K562 (cell line): ENCODE data around the gene SPTBN4. TPM values are rescaled to one million over a fixed set of nuclear protein-coding genes. Genes with fewer than 3 reads are reported as not detected.
A peak's percentile ranks its signal among the peaks of the same experiment; 100 is the strongest.

Experiments
- HDAC3 ChIP-seq: fragments of 450-650 bp; IDR thresholded peaks from 2 replicates; pipeline ENCODE4 v1.6.1; 2018; ENCODE audit warnings: borderline replicate concordance, mild to moderate bottlenecking, moderate library complexity; ENCODE audit not compliant: partially characterized antibody
- JUND ChIP-seq, 2 experiments: IDR thresholded peaks; 2 replicates in 1 of 2; 3 replicates in 1 of 2; pipeline ENCODE4 v1.6.1; 2011; ENCODE audit warnings: borderline replicate concordance in 2 of 2, low read depth in 2 of 2, low read length in 2 of 2, improper control_type of control experiment in 1 of 2, missing biosample characterization in 1 of 2, missing genetic modification characterization in 1 of 2, missing genetic modification reagents in 1 of 2
- NR3C1 ChIP-seq: sonication (generic); formaldehyde crosslinking; IDR thresholded peaks from 2 replicates; pipeline ENCODE4 v1.8.1; 2022; ENCODE audit warnings: missing genetic modification reagents
- PML ChIP-seq: IDR thresholded peaks from 2 replicates; pipeline ENCODE4 v1.6.1; 2012; ENCODE audit warnings: low read length, inconsistent platforms
- RBM15 ChIP-seq: fragments of 200-400 bp; formaldehyde crosslinking; IDR thresholded peaks from 2 replicates; pipeline ENCODE4 v1.6.1; 2018; ENCODE audit warnings: mild to moderate bottlenecking, low read length, moderate library complexity; ENCODE audit not compliant: insufficient read depth
- SAP30 ChIP-seq: fragments of 200-600 bp; sonication (generic); IDR thresholded peaks from 2 replicates; pipeline ENCODE4 v1.6.1; 2012; ENCODE audit warnings: borderline replicate concordance, low read depth, mild to moderate bottlenecking, moderate library complexity, low read length, control low read depth, inconsistent platforms; ENCODE audit not compliant: insufficient read depth, poor library complexity, severe bottlenecking
- SMARCE1 ChIP-seq: fragments of 450-650 bp; IDR thresholded peaks from 2 replicates; pipeline ENCODE4 v1.7.1; 2016; ENCODE audit warnings: mild to moderate bottlenecking
- SRSF9 ChIP-seq: fragments of 200-400 bp; formaldehyde crosslinking; IDR thresholded peaks from 2 replicates; pipeline ENCODE4 v1.6.1; 2017; ENCODE audit warnings: low read depth, low read length, borderline replicate concordance
- ZNF133 ChIP-seq: fragments of 250-450 bp; sonication (Bioruptor Pico); IDR thresholded peaks from 2 replicates; pipeline ENCODE4 v1.4.0; 2020; ENCODE audit warnings: mild to moderate bottlenecking
- ZNF232 ChIP-seq: sonication (generic); formaldehyde crosslinking; IDR thresholded peaks from 2 replicates; pipeline ENCODE4 v1.8.0; 2022; ENCODE audit warnings: mild to moderate bottlenecking, missing genetic modification reagents
- ZNF318 ChIP-seq, 2 experiments: fragments of 450-650 bp; IDR thresholded peaks; 2 replicates each; pipeline ENCODE4 v1.6.1; 2016; ENCODE audit warnings: mild to moderate bottlenecking in 2 of 2, borderline replicate concordance in 1 of 2, low read depth in 1 of 2, moderate library complexity in 1 of 2
- ZNF408 ChIP-seq: fragments of 250-450 bp; sonication (Bioruptor Pico); IDR thresholded peaks from 2 replicates; pipeline ENCODE4 v1.4.0; 2020; ENCODE audit warnings: low read depth, mild to moderate bottlenecking, moderate library complexity
- polyA plus RNA-seq, 8 experiments: library from polyadenylated mRNA; depleted of rRNA in 4 of 8; stranded (reverse) in 5 of 8; unstranded in 3 of 8; fragments of >200 nt; fragmentation: Nextera tagmentation in 2 of 8; fragmentation: Illumina TruSeq in 1 of 8; extraction: Ambion mirVana in 2 of 8; extraction: Trizol in 1 of 8; gene quantifications; 2 replicates each; pipeline versions ENCODE4 v1.2.1 to v1.2.3, GENCODE V29; 2011 to 2014; ENCODE audit warnings: inconsistent platforms in 1 of 8, missing spikeins in 1 of 8
- total RNA-seq, 7 experiments: library from RNA; depleted of rRNA in 6 of 7; stranded (reverse); fragments of >200 nt in 6 of 7; fragmentation: Illumina TruSeq in 2 of 7; extraction: Trizol in 2 of 7; gene quantifications; 2 replicates each; pipeline versions ENCODE4 v1.2.1 to v1.2.3, GENCODE V29; 2011 to 2021; ENCODE audit warnings: low replicate concordance in 1 of 7
- TF ChIP-seq, protein P1 (sequence below), 2 experiments: fragments of 450-650 bp; IDR thresholded peaks; 2 replicates each; pipeline ENCODE4 v1.6.1; 2016
- TF ChIP-seq, protein P2 (sequence below): fragments of 450-650 bp; IDR thresholded peaks from 2 replicates; pipeline ENCODE4 v1.6.1; 2016
- TF ChIP-seq, protein P3 (sequence below): IDR thresholded peaks from 2 replicates; pipeline ENCODE4 v1.6.1; 2011; ENCODE audit not compliant: insufficient read length; ENCODE audit errors: extremely low read depth

Gene SPTBN4
- total and polyA plus RNA-seq, 9 of the 15 experiments (the other 6 are each of a cell fraction or from before 2014, with no cell fraction given), result 0.01 to 1.5 (median 0.86) TPM

- TF ChIP-seq, protein P1, sequence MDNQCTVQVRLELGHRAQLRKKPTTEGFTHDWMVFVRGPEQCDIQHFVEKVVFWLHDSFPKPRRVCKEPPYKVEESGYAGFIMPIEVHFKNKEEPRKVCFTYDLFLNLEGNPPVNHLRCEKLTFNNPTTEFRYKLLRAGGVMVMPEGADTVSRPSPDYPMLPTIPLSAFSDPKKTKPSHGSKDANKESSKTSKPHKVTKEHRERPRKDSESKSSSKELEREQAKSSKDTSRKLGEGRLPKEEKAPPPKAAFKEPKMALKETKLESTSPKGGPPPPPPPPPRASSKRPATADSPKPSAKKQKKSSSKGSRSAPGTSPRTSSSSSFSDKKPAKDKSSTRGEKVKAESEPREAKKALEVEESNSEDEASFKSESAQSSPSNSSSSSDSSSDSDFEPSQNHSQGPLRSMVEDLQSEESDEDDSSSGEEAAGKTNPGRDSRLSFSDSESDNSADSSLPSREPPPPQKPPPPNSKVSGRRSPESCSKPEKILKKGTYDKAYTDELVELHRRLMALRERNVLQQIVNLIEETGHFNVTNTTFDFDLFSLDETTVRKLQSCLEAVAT (IDR thresholded peaks at IDR 0.05), result no peak
- TF ChIP-seq ZNF408 (CRISPR knock-in tag) (no peak), PML (no peak), NR3C1 (CRISPR knock-in tag) (0 out of 2 replicates have a peak, but pooled peaks have one; percentile 68), SMARCE1 (no peak), SRSF9 (no peak), SAP30 (peak; percentile 13), ZNF318 (IDR thresholded peaks at IDR 0.05; ENCODE audit: borderline replicate concordance in 1 of 2, low read depth in 1 of 2) (no peak), ZNF232 (CRISPR knock-in tag) (no peak), HDAC3 (no peak), JUND (IDR thresholded peaks at IDR 0.05; ENCODE audit: borderline replicate concordance, low read depth, low read length) (0 out of 2 replicates have a peak, but pooled peaks have one; percentile 32), JUND (tag; IDR thresholded peaks at IDR 0.05; ENCODE audit: borderline replicate concordance, low read depth, low read length) (no peak), ZNF133 (CRISPR knock-in tag) (no peak), RBM15 (no peak)
- TF ChIP-seq, protein P2, sequence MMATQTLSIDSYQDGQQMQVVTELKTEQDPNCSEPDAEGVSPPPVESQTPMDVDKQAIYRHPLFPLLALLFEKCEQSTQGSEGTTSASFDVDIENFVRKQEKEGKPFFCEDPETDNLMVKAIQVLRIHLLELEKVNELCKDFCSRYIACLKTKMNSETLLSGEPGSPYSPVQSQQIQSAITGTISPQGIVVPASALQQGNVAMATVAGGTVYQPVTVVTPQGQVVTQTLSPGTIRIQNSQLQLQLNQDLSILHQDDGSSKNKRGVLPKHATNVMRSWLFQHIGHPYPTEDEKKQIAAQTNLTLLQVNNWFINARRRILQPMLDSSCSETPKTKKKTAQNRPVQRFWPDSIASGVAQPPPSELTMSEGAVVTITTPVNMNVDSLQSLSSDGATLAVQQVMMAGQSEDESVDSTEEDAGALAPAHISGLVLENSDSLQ, result peak; percentile 89
- TF ChIP-seq, protein P3, sequence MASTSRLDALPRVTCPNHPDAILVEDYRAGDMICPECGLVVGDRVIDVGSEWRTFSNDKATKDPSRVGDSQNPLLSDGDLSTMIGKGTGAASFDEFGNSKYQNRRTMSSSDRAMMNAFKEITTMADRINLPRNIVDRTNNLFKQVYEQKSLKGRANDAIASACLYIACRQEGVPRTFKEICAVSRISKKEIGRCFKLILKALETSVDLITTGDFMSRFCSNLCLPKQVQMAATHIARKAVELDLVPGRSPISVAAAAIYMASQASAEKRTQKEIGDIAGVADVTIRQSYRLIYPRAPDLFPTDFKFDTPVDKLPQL, result no peak
Measured at GRCh38 chr19:40596608-40597328, 130.0 kb downstream of the SPTBN4 start (continued).
